GM19351 (cell line): ENCODE data around the gene TENT5C.
A peak's percentile ranks its signal among the peaks of the same experiment; 100 is the strongest.

ENCODE experiments used
- ATAC-seq: cut with Tn5 transposase; IDR thresholded peaks from one replicate; pipeline ENCODE4 v1.9.1; 2021; ENCODE audit warnings: mild to moderate bottlenecking, moderate library complexity; ENCODE audit not compliant: unreplicated experiment

Gene TENT5C

DNA sequence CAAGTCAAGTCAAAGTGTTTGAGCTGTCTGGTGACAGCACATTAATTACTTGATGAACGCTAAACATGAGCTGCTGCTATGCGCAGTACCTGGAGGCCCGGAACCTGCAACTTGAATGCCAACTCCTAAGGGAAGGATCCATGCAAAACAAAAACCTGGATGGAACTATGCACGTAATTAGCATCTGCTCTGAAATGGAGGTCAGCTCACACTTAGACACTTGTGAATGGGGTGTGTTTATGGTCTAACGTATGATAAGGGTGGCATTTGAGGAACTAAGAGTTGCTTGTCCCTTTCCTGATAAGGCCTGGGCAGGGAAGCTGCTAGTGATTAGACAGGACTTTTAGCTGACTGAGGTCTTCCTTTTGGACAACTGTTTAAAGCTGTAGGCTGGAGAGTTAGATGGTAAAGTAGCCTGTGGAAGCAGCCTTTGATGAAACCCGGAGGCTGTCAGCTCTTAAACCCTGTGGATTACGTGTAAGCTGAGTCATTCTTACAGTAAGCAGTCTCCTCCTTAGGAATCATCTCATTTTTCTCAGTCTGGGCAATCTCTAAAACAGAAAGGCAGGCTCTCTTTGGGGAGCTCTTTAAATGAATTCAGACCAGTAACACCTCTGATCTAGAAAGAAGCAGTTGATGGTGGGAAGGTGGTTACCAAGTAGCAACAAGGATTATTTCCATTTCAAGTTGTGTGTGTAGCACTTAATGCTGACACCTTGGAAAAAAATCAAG is 6.8 kb downstream of the TENT5C start:
- no peak for ATAC-seq

DNA sequence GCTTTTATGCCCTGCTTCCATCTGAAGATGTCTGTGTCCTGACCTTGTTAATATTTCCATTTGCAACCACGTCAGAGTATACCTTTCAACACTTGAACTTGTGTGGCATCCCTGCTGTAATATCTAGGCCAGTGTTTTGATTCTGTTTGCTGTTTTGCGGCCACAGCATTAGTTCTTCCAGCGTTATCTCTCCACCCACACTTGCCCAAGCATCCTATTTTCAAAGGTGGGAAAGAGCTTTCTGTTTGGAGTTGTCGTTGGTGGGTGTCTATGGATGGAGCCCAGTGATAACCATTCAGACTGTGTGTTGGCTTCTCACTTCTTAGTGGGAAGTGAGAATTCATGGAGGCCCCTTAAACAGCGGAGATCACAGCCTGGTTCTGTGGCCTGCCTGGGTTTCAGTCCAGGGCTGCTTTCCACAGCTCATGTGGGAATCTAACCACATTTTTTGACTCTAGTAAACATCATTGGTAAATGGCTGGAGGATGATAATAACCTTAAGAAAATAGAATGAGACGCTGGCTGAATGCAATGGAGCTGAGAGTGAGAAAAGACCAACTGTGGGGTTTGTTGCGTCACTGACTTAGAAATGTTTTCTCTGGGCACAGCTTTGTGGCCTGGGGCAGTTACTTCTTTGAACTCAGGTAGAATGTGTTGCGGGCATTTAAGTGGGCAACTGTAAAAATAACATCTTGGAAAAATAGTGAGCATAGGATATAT is 7.6 kb downstream of the TENT5C start:
- no peak for ATAC-seq

DNA sequence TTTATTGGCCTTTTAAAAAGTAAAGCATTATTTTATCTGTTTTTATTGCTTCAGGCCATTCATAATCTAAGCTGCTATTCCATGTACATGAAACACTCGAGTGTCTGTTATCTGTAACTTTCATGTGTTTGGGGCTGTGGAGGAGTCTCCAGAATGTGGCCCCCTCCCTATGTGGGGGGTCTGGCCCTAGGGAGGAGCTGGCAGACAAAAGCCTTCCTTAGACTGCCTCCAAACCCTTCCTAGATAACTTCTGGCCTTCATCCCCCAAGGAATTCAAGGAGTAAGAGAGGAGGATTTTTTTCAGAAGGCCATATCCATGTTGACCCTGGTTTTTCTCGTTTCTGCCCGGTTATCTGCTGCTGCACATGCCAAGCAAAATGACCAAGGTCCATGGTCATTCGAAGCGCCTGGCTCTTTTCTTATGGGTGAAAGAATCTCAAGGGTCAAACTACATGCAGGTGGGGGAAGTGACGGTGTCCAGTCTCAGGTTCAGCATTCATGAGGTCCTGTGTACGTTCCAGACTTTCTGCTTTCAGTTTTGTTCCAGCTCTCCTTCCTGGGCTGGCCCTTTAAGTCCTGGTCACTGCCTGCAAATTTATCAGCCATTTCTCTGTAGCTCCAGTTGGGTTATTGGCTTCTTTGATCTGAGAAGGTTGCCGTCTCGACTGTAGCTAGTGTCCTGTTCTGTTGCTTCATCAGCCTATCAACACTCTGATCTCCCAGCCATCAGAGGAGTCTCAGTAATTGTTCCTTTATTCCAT is 8.3 kb downstream of the TENT5C start:
- ATAC-seq: no peak

DNA sequence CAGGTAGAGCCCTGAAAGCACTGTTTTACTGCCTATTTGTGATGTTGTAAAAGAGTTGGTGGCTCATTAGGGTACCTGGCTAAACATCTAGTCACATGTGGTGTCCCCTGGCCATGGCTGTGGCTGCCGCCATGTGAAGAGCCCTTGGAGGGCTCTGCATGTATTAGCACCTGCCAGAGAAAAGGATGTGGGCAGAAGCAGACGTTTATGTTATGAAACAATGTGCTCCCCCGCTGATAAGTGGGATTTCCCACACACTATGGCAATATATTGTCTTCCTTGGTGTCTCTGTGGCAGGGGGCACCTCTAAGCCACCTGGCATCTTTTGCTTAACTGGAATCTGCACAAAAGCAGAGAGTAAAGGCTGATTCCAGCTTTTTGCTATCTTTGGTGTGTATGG is 9.6 kb downstream of the TENT5C start:
- ATAC-seq: peak; percentile 55

- ATAC-seq: no peak
Measured at GRCh38 chr1:117616356-117616755, 10.5 kb downstream of the TENT5C start.

- no peak for ATAC-seq
Measured at GRCh38 chr1:117616967-117617366, 11.1 kb downstream of the TENT5C start.

GRCh38 chr1:117618450-117619122 is 12.7 kb downstream of the TENT5C start:
- ATAC-seq: no peak

- ATAC-seq: no peak
Measured at GRCh38 chr1:117620440-117620839, 14.6 kb downstream of the TENT5C start.

GRCh38 chr1:117621316-117621715 is 15.5 kb downstream of the TENT5C start:
- ATAC-seq: no peak

- no peak for ATAC-seq
Measured at GRCh38 chr1:117622726-117623125, 16.9 kb downstream of the TENT5C start.

DNA sequence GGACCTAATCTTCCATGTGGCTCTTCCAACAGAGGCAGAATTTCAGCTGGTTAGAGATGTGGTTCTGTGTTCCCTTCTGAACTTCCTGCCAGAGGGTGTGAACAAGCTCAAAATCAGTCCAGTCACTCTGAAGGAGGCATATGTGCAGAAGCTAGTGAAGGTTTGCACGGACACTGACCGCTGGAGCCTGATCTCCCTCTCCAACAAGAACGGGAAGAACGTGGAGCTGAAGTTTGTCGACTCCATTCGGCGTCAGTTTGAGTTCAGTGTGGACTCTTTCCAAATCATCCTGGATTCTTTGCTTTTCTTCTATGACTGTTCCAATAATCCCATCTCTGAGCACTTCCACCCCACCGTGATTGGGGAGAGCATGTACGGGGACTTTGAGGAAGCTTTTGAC is 17.3 kb downstream of the TENT5C start:
- no peak for ATAC-seq

DNA sequence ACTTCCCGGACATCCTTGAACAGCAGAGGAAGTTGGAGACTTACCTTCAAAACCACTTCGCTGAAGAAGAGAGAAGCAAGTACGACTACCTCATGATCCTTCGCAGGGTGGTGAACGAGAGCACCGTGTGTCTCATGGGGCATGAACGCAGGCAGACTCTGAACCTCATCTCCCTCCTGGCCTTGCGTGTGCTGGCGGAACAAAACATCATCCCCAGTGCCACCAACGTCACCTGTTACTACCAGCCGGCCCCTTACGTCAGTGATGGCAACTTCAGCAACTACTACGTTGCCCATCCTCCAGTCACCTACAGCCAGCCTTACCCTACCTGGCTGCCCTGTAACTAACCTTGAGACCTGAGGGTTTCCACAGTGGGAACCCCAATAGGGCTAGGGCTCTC is 17.9 kb downstream of the TENT5C start:
- ATAC-seq: no peak

DNA sequence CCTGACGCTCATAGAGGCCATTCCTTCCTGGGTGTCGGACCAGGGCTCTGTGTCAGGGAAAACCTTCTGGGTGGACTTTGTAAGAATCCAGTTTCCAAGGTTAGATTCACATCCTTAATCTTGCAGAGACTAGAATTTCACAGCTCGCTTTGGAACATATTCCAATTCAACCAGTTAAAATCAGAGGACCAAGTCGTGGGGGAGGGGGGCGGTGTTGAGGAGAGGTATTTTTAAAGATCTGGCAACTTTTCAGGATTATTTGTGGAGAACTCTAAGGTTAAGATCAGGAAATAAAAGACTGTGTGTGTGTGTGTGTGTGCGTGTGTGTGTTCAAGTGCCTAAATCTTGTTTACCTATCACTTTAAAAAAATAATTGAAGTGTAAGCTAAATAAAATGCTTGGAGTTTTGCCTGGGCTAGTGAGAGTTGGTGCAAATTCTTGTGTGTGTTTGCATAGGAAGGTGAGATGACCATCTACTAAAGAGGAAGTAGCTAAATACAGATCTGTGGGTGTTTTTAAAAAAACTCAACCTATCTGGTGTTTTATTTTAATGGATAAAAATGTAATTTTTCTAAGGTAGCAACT is 21.8 kb downstream of the TENT5C start:
- ATAC-seq: no peak

DNA sequence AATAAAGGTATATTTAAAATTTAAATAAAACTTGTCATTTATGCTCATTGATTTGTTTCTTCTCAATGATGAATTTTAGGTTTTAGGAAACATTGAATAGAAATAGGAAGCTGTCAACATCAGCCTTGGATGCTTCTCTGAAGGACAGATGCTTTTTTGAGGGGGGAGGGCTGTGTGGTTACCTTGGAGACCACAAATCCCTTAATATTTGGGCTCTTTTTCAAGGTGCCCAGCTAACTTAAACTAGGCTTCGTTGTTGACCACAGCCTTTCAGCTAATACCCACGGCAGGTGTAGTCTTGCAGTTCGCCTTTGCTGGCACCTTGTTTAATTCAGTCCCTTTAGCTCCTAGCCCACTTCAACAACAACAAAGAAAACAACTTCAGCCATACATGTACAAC is 22.5 kb downstream of the TENT5C start:
- ATAC-seq: no peak

GRCh38 chr1:117629625-117630422 is 24.0 kb downstream of the TENT5C start:
- no peak for ATAC-seq

- ATAC-seq: no peak
Measured at GRCh38 chr1:117630423-117630998, 24.7 kb downstream of the TENT5C start.

- no peak for ATAC-seq
Measured at GRCh38 chr1:117631359-117632160, 25.7 kb downstream of the TENT5C start.

DNA sequence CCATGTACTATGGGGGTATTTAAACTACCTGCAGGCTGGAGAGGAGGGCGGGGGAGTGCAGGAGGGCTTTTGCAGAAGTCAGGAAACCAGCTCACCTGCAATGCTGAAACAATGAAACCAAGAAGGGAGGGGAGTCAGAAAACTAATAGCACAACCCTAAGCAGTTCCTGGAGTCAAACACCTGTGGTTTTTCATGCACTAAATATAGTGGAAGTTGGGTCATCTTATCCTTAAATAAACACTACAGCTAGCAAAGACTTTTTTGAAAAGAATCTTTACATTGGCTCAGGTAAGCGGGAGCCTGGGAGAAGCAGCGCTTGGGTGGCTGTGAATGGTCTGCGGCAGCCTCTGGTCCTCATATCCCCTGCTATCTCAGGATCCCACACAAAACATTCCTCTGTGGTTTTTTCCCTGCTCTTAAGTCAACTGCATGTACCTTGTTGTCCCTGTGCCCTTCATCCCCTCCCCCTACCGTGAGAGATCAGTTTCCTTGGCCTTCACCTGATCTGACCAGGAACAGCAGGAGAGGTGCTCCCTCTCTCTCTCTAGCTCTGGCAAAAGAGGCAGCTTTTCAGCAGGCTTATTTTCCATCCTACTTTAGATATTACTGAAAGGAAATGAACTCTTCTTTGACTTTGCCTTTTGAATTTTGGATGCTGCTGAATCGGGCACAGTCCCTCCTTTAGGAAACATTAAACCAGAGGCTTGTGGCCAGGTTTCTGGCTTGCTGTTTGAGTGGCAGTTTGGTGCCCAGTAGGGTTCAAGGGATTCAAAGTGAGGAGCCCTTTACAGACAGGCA is 26.6 kb downstream of the TENT5C start:
- ATAC-seq: peak; percentile 58
